Chondrocyte (in vitro differentiated cells): ENCODE measurements around the gene FOSL1. TPM values are rescaled to one million over a fixed set of nuclear protein-coding genes. Genes with fewer than 3 reads are reported as not detected.

Source experiments
- DNase-seq: peaks from one replicate; pipeline ENCODE4 v3.0.0; 2021; ENCODE audit warnings: mixed read lengths, low spot score
- H3K27ac Mint-ChIP-seq: one replicate; pipeline ENCODE4 v1.8.0; 2021; ENCODE audit warnings: mild to moderate bottlenecking, moderate library complexity, mixed read lengths; ENCODE audit not compliant: unreplicated experiment
- H3K27me3 Mint-ChIP-seq: 2 replicates; pipeline ENCODE4 v1.8.0; 2021; ENCODE audit warnings: low read depth, mixed read lengths
- H3K36me3 Mint-ChIP-seq: 2 replicates; pipeline ENCODE4 v1.8.0; 2021; ENCODE audit warnings: low read depth, mixed read lengths
- H3K4me1 Mint-ChIP-seq: 2 replicates; pipeline ENCODE4 v1.8.0; 2021; ENCODE audit warnings: low read depth, mild to moderate bottlenecking, mixed read lengths
- H3K4me3 Mint-ChIP-seq: one replicate; pipeline ENCODE4 v1.8.0; 2021; ENCODE audit warnings: mild to moderate bottlenecking, moderate library complexity, mixed read lengths; ENCODE audit not compliant: unreplicated experiment
- H3K9me3 Mint-ChIP-seq: 2 replicates; pipeline ENCODE4 v1.8.0; 2021; ENCODE audit warnings: low read depth, mixed read lengths
- total RNA-seq: library from RNA; stranded (reverse); gene quantifications from 3 replicates; pipeline ENCODE4 v1.2.1, GENCODE V29; 2021
- TF ChIP-seq, protein P1 (sequence below): fragments of 200-600 bp; sonication (generic); IDR thresholded peaks from 2 replicates; pipeline ENCODE4 v1.5.0; 2021; ENCODE audit warnings: antibody characterized with exemption, mild to moderate bottlenecking, moderate library complexity

Gene FOSL1
- total RNA-seq, 1 donor from 2014 or later: 7.5 TPM

DNA sequence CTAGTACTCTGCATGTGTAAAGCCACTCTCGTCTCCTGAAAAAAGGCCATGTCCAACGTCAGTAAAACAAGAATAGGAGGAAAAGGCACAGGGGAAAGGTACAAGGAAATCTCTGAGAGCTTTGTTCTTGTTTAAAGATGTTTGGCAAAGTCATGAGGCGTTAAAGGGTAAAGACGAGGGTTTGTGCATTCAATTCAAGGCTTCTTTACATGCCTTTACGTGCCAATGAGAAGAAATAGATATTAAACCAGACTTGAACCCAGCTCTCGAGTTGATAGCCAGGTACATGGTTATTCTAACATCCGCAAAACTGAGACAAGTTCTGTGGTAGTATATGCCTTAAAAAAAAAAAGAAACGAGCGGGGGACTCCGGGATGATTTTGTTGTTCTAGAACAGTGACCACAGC is 41.5 kb downstream of the FOSL1 start:
- TF ChIP-seq, protein P1, sequence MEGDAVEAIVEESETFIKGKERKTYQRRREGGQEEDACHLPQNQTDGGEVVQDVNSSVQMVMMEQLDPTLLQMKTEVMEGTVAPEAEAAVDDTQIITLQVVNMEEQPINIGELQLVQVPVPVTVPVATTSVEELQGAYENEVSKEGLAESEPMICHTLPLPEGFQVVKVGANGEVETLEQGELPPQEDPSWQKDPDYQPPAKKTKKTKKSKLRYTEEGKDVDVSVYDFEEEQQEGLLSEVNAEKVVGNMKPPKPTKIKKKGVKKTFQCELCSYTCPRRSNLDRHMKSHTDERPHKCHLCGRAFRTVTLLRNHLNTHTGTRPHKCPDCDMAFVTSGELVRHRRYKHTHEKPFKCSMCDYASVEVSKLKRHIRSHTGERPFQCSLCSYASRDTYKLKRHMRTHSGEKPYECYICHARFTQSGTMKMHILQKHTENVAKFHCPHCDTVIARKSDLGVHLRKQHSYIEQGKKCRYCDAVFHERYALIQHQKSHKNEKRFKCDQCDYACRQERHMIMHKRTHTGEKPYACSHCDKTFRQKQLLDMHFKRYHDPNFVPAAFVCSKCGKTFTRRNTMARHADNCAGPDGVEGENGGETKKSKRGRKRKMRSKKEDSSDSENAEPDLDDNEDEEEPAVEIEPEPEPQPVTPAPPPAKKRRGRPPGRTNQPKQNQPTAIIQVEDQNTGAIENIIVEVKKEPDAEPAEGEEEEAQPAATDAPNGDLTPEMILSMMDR: no peak
- no peaks in the 10 kb centered on the region for H3K27me3 Mint-ChIP-seq
- H3K9me3 Mint-ChIP-seq: no peaks in the 10 kb centered on the region
- peaks cover 37% of the 10 kb centered on the region for H3K36me3 Mint-ChIP-seq
- H3K4me1 Mint-ChIP-seq: peaks cover 67% of the 10 kb centered on the region
- peak overlapping the region; percentile 96 for H3K27ac Mint-ChIP-seq
- no peak for DNase-seq
- peak overlapping the region; percentile 82 for H3K4me3 Mint-ChIP-seq

DNA sequence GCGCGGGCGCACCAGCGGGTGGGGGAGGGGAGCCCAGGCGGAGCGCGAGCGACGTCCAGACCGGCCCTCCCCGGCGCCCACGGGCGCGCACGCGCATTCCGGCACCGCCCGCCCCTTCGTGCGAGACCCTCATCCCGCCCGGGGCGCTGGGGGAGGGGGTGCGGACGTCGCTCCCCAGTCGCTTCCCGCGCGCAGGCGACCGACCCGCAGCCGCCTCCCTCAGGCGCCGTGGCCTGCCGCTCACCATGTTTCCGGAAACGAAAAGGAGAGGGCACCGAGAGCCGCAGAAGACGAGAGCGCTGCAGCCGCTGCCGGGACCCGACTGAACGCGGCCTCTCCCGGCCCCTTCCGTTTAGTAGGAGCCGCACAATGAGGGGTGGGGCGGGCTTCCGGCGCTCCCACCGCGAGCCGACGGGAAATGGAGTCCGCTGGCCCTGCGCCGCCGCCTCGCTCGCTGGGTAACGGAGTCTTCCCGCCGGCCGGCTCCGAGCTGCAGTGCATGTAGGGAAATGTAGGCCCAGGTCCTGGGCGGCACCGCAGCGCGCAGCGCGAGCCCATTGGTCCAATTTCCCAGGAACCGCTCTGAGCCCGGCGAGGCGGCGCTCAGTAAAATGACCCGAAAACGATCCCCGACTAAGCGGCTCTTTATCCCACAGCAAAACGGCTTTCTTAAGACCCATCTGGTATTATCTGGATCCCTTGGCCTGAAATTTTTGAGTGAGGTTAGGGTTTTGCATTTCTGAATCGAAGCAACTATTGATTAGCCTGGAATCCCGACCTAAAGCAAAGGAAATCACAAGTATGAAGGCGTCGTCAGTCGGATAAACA is 42.1 kb downstream of the FOSL1 start, which contains the start of gene CFL1:
Gene CFL1 (minus strand): TSS at position 328 of the 828 bp plus-strand sequence. CDS start 81 bp downstream, at position 247.
- Mint-ChIP-seq H3K4me1 (peaks cover 68% of the 10 kb centered on the region), H3K27ac (peak within 1 kb of the TSS; percentile 96), H3K4me3 (peak within 1 kb of the TSS; percentile 97), H3K36me3 (peaks cover 37% of the 10 kb centered on the region), H3K9me3 (no peaks in the 10 kb centered on the region), H3K27me3 (no peaks in the 10 kb centered on the region)
- peak; percentile 100 for DNase-seq
- TF ChIP-seq, protein P1: no peak

- TF ChIP-seq, protein P1: peak; percentile 25
- Mint-ChIP-seq H3K4me3 (peak overlapping the region; percentile 97), H3K27me3 (no peaks in the 10 kb centered on the region), H3K27ac (peak overlapping the region; percentile 63), H3K4me1 (peaks cover 62% of the 10 kb centered on the region), H3K9me3 (no peaks in the 10 kb centered on the region), H3K36me3 (peaks cover 34% of the 10 kb centered on the region)
- peak; percentile 91 for DNase-seq
These were observed 42.7 kb downstream of the FOSL1 start for GRCh38 chr11:65857500-65857852.

DNA sequence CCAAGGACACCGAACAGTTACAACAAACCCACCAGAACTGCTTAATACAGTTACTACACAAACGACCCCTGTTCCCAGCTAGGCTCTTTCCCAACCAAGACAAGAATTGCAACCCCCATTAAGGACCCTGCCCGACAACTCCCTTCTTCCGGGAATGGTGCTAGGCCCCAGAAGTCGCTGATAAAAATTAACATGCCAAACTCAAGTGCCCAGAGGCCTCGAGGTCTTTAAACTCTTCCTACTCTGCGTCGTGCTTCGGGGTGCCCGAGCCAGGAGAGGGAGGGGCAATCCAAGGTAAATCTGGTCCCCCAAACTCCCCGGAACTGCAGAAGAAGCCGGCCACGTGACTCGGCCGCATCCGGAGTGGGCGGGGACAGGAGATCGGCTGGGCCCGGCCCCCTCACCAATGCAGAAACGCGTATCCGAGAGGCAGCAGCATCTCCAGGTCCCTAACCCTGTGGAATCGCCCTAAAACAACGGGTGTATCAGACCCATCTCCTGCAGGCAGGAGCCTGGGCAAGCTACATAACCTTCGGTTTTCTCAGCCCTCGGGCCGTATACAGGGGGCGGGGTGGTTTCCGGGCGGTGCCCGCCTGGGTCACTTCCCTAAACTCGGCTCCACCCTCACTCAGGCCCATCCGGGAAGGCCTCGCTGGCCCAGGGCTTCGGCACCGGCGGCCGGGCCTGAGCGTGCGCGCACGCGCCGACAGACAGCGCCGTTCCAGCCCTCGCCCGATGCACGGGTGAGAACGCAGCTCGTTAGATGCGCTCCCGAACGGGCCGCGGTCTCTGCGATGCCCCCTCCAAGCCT is 43.3 kb downstream of the FOSL1 start:
- H3K27ac Mint-ChIP-seq: peak overlapping the region; percentile 88
- TF ChIP-seq, protein P1: no peak
- H3K27me3 Mint-ChIP-seq: no peaks in the 10 kb centered on the region
- DNase-seq: peak; percentile 95
- peaks cover 38% of the 10 kb centered on the region for H3K36me3 Mint-ChIP-seq
- H3K9me3 Mint-ChIP-seq: no peaks in the 10 kb centered on the region
- H3K4me3 Mint-ChIP-seq: peak overlapping the region; percentile 97
- H3K4me1 Mint-ChIP-seq: peaks cover 57% of the 10 kb centered on the region

- Mint-ChIP-seq H3K27me3 (no peaks in the 10 kb centered on the region), H3K9me3 (peaks cover 3% of the 10 kb centered on the region), H3K4me3 (peak overlapping the region; percentile 97), H3K4me1 (peaks cover 48% of the 10 kb centered on the region), H3K27ac (peak overlapping the region; percentile 88), H3K36me3 (peaks cover 44% of the 10 kb centered on the region)
- DNase-seq: peak; percentile 33
- TF ChIP-seq, protein P1: no peak
These were observed 44.2 kb downstream of the FOSL1 start for GRCh38 chr11:65855927-65856363.
